PC-3 (cell line): ENCODE data around the gene CASK. TPM values are rescaled to one million over a fixed set of nuclear protein-coding genes. Genes with fewer than 3 reads are reported as not detected.

ENCODE experiments used
- ATAC-seq: fragments of 200-7000 bp; cut with Tn5 transposase; 2 replicates; pipeline ENCODE4 v1.9.1; 2020; ENCODE audit warnings: mild to moderate bottlenecking, moderate library complexity
- BruUV-seq: library from RNA; stranded (reverse); fragments of 400-500 nt; replicated peaks from 2 replicates; lab custom pipeline; 2021; lab: Mats Ljungman, UMichigan
- CTCF ChIA-PET: fragments of 300-600 bp; sonication (Branson Sonifier 250); formaldehyde crosslinking; loops from one replicate; lab custom pipeline; 2022; ENCODE audit warnings: antibody characterized with exemption; lab: Charles Lee
- POLR2A ChIA-PET: fragments of 300-600 bp; sonication (Branson Sonifier 250); formaldehyde crosslinking; loops from one replicate; lab custom pipeline; 2022; ENCODE audit warnings: antibody characterized with exemption; ENCODE audit not compliant: unreplicated experiment; lab: Charles Lee
- DNase-seq: peaks from one replicate; pipeline ENCODE4 v3.0.0-alpha.2; 2015
- H2AFZ ChIP-seq: fragments of 300-600 bp; sonication (generic); 2 replicates; pipeline ENCODE4 v1.6.0; 2016; ENCODE audit warnings: antibody characterized with exemption, low read length
- H3F3A ChIP-seq: fragments of 300-600 bp; sonication (generic); one replicate; pipeline ENCODE4 v1.6.0; 2017; ENCODE audit warnings: antibody characterized with exemption, low read length, control low read depth, mild to moderate bottlenecking; ENCODE audit not compliant: unreplicated experiment
- H3K27ac ChIP-seq: fragments of 300-600 bp; sonication (generic); 2 replicates; pipeline ENCODE4 v1.5.1; 2016; ENCODE audit warnings: mild to moderate bottlenecking, low read length
- H3K27me3 ChIP-seq: fragments of 300-600 bp; sonication (generic); 2 replicates; pipeline ENCODE4 v1.6.1; 2016; ENCODE audit warnings: low read length, mixed read lengths
- H3K36me3 ChIP-seq: fragments of 300-600 bp; sonication (generic); 2 replicates; pipeline ENCODE4 v1.6.1; 2016; ENCODE audit warnings: low read depth, mixed run types, low read length, mixed read lengths
- H3K4me1 ChIP-seq: fragments of 300-600 bp; sonication (generic); 2 replicates; pipeline ENCODE4 v1.5.1; 2016; ENCODE audit warnings: low read length; ENCODE audit not compliant: insufficient read depth
- H3K4me2 ChIP-seq: fragments of 300-600 bp; sonication (generic); 2 replicates; pipeline ENCODE4 v1.6.0; 2016; ENCODE audit warnings: low read length
- H3K4me3 ChIP-seq: fragments of 300-600 bp; sonication (generic); 2 replicates; pipeline ENCODE4 v1.5.1; 2016; ENCODE audit warnings: mild to moderate bottlenecking, low read length, mixed read lengths
- H3K79me2 ChIP-seq: fragments of 300-600 bp; sonication (generic); 2 replicates; pipeline ENCODE4 v1.6.1; 2017; ENCODE audit warnings: low read length, mixed read lengths
- H3K9ac ChIP-seq: fragments of 300-600 bp; sonication (generic); 2 replicates; pipeline ENCODE4 v1.6.0; 2016; ENCODE audit warnings: mild to moderate bottlenecking, low read length
- H3K9me2 ChIP-seq: fragments of 300-600 bp; sonication (generic); replicated peaks from 2 replicates; pipeline ENCODE4 v1.6.1; 2016; ENCODE audit warnings: mixed run types, low read length, mixed read lengths
- H3K9me3 ChIP-seq: fragments of 300-600 bp; sonication (generic); 2 replicates; pipeline ENCODE4 v1.6.1; 2016; ENCODE audit warnings: low read length, mixed read lengths
- H4K20me1 ChIP-seq: fragments of 300-600 bp; sonication (generic); 2 replicates; pipeline ENCODE4 v1.6.1; 2016; ENCODE audit warnings: low read length, mixed read lengths
- CTCF ChIP-seq: fragments of 300-600 bp; sonication (generic); conservative IDR thresholded peaks from 2 replicates; pipeline ENCODE4 v1.5.1; 2017; ENCODE audit warnings: antibody characterized with exemption, low read depth, mild to moderate bottlenecking, low read length
- EZH2 ChIP-seq: fragments of 300-600 bp; sonication (generic); IDR thresholded peaks from one replicate; pipeline ENCODE4 v1.6.1; 2017; ENCODE audit warnings: antibody characterized with exemption, mild to moderate bottlenecking, low read length; ENCODE audit not compliant: unreplicated experiment
- EZH2phosphoT487 ChIP-seq: fragments of 300-600 bp; sonication (generic); IDR thresholded peaks from 2 replicates; pipeline ENCODE4 v1.6.1; 2018; ENCODE audit warnings: mild to moderate bottlenecking, antibody characterized with exemption, low read length, borderline replicate concordance
- intact Hi-C: fragments of 100-400 bp; cut with micrococcal nuclease; formaldehyde crosslinking; loops from 2 replicates; pipeline ENCODE4 v1.9.0; 2023
- total RNA-seq: library from RNA; depleted of rRNA; stranded (reverse); fragments of >200 nt; gene quantifications from 2 replicates; pipeline ENCODE4 v1.2.3, GENCODE V29; 2014

CASK gene
- total RNA-seq, 1 experiment from 2014 or later: 21.4 TPM

DNA sequence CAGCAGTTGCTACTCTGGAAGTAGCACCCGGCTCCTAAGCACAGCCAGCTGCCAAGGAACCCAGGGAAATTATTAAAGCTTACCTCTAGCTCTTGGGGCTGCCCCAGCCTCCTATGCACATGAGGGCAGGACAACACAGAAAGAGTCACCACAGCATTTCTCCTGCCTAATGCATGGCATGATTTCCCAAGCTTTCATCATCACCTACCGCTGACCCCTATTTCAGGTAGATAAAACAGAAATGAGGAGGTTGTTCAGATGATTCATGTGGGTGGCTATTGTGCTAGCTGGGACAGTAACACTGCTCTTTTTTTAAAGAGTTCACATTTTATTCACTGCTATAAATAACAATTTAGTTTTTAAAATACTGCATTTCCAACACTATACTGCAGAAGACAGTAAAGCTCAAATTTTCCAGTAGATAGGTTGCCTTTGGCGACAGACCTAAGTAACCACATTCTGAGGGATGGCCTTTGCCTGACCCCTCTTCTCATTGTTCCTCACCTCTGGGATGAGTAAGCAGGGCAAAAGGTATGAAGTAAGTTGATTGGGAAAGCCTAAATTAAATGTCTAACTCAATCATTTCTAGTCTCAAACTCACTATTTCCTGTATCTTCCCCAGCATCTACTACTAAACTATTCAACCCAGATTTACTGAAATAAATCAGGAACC lies 16.7 kb downstream of the CASK start:
- POLR2A ChIA-PET: no interaction called here
- no peak overlapping the region for H3K4me3 ChIP-seq
- TF ChIP-seq EZH2 (no peak), CTCF (no peak), EZH2phosphoT487 (no peak)
- peak overlapping the region; percentile 20; the same call in 1 of the 2 replicates for H3K4me2 ChIP-seq
- no peaks in the 10 kb centered on the region for H3K9me3 ChIP-seq
- peaks cover 32% of the 10 kb centered on the region for H3K79me2 ChIP-seq
- ATAC-seq (no peak), DNase-seq (peak; percentile 37)
- H3K4me1 ChIP-seq: peaks cover 13% of the 10 kb centered on the region
- no peaks in the 10 kb centered on the region for H3K36me3 ChIP-seq
- BruUV-seq: no TSS peak
- intact Hi-C loops: no loop called here
- H3K27me3 ChIP-seq: no peaks in the 10 kb centered on the region
- H4K20me1 ChIP-seq: no peaks in the 10 kb centered on the region
- H2AFZ ChIP-seq: no peak overlapping the region
- H3F3A ChIP-seq: no peaks in the 10 kb centered on the region
- CTCF ChIA-PET: no interaction called here
- peak overlapping the region; percentile 5; the same call in 1 of the 2 replicates for H3K27ac ChIP-seq
- H3K9ac ChIP-seq: no peak overlapping the region
- H3K9me2 ChIP-seq: no peaks in the 10 kb centered on the region

- H3K27ac ChIP-seq: no peak overlapping the region
- no peak overlapping the region for H3K4me2 ChIP-seq
- no peaks in the 10 kb centered on the region for H4K20me1 ChIP-seq
- DNase-seq (no peak), ATAC-seq (no peak)
- no peak overlapping the region for H3K9ac ChIP-seq
- POLR2A ChIA-PET: no interaction called here
- H3K9me3 ChIP-seq: peaks cover 7% of the 10 kb centered on the region; the same call in 1 of the 2 replicates
- CTCF ChIA-PET: no interaction called here
- H3K9me2 ChIP-seq: no peaks in the 10 kb centered on the region
- no peaks in the 10 kb centered on the region for H3K27me3 ChIP-seq
- BruUV-seq: no TSS peak
- peaks cover 13% of the 10 kb centered on the region for H3K4me1 ChIP-seq
- H3K79me2 ChIP-seq: peaks cover 15% of the 10 kb centered on the region
- H3F3A ChIP-seq: no peaks in the 10 kb centered on the region
- TF ChIP-seq EZH2phosphoT487 (no peak), CTCF (no peak), EZH2 (no peak)
- H2AFZ ChIP-seq: no peak overlapping the region
- intact Hi-C loops: no loop called here
- H3K36me3 ChIP-seq: peaks cover 9% of the 10 kb centered on the region; the same call in 1 of the 2 replicates
- no peak overlapping the region for H3K4me3 ChIP-seq
Observed at GRCh38 chrX:41903544-41903943, 19.8 kb downstream of the CASK start.

DNA sequence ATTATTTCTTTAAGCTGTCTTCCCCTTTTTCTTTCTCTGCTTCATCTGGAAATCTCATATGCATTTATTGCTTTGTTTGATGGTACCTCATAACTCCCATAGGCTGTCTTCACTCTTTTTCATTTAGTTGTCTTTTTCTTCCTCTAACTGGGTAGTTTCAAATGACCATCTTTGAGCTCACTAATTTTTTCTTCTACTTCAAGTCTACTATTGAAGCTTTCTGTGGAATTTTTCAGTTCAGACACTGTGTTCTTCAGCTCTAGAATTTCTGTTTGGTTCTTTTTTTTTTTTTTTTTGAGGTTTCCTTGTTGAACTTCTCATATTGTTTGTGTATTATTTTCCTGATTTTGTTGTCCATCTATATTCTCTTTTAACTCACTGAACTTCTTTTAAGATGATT lies 23.0 kb downstream of the CASK start:
- no peak overlapping the region for H2AFZ ChIP-seq
- peaks cover 14% of the 10 kb centered on the region; the same call in 1 of the 2 replicates for H3K9me3 ChIP-seq
- H3K36me3 ChIP-seq: peaks cover 9% of the 10 kb centered on the region; the same call in 1 of the 2 replicates
- H3K4me1 ChIP-seq: no peaks in the 10 kb centered on the region
- no peak for ATAC-seq
- TF ChIP-seq EZH2 (no peak), CTCF (no peak)
- no peaks in the 10 kb centered on the region for H3F3A ChIP-seq
- intact Hi-C loops: no loop called here
- no peaks in the 10 kb centered on the region for H4K20me1 ChIP-seq
- BruUV-seq: no TSS peak
- H3K79me2 ChIP-seq: no peaks in the 10 kb centered on the region; the same call in 1 of the 2 replicates
- H3K4me3 ChIP-seq: no peak overlapping the region
- POLR2A ChIA-PET: no interaction called here
- no peak for DNase-seq
- H3K27ac ChIP-seq: no peak overlapping the region
- H3K4me2 ChIP-seq: no peak overlapping the region
- H3K27me3 ChIP-seq: no peaks in the 10 kb centered on the region
- CTCF ChIA-PET: no interaction called here
- no peaks in the 10 kb centered on the region for H3K9me2 ChIP-seq
- H3K9ac ChIP-seq: no peak overlapping the region
